Osteocyte (in vitro differentiated cells): Measurements from ENCODE around the gene MEF2D. TPM values are rescaled to one million over a fixed set of nuclear protein-coding genes. Genes with fewer than 3 reads are reported as not detected.

Experiments used
- DNase-seq: peaks from one replicate; pipeline ENCODE4 v3.0.0; 2021; ENCODE audit warnings: mixed read lengths; ENCODE audit not compliant: unreplicated experiment; ENCODE audit errors: extremely low spot score
- H3K27ac Mint-ChIP-seq: one replicate; pipeline ENCODE4 v1.8.0; 2021; ENCODE audit warnings: mild to moderate bottlenecking, mixed read lengths; ENCODE audit not compliant: unreplicated experiment
- H3K27me3 Mint-ChIP-seq: one replicate; pipeline ENCODE4 v1.8.0; 2021; ENCODE audit warnings: mixed read lengths; ENCODE audit not compliant: unreplicated experiment
- H3K36me3 Mint-ChIP-seq: one replicate; pipeline ENCODE4 v1.8.0; 2021; ENCODE audit warnings: mixed read lengths; ENCODE audit not compliant: unreplicated experiment
- H3K4me1 Mint-ChIP-seq: one replicate; pipeline ENCODE4 v1.8.0; 2021; ENCODE audit warnings: mixed read lengths; ENCODE audit not compliant: unreplicated experiment
- H3K4me3 Mint-ChIP-seq: one replicate; pipeline ENCODE4 v1.8.0; 2021; ENCODE audit warnings: mild to moderate bottlenecking, moderate library complexity, mixed read lengths; ENCODE audit not compliant: unreplicated experiment
- H3K9me3 Mint-ChIP-seq: one replicate; pipeline ENCODE4 v1.8.0; 2021; ENCODE audit warnings: mixed read lengths; ENCODE audit not compliant: unreplicated experiment
- total RNA-seq: library from RNA; stranded (reverse); gene quantifications from 2 replicates; pipeline ENCODE4 v1.2.1, GENCODE V29; 2021
- TF ChIP-seq, protein P1 (sequence below): fragments of 200-600 bp; sonication (generic); IDR thresholded peaks from 2 replicates; pipeline ENCODE4 v1.5.0; 2021; ENCODE audit warnings: antibody characterized with exemption, mild to moderate bottlenecking, moderate library complexity

Gene MEF2D
- total RNA-seq, 1 donor from 2014 or later: 45.8 TPM

DNA sequence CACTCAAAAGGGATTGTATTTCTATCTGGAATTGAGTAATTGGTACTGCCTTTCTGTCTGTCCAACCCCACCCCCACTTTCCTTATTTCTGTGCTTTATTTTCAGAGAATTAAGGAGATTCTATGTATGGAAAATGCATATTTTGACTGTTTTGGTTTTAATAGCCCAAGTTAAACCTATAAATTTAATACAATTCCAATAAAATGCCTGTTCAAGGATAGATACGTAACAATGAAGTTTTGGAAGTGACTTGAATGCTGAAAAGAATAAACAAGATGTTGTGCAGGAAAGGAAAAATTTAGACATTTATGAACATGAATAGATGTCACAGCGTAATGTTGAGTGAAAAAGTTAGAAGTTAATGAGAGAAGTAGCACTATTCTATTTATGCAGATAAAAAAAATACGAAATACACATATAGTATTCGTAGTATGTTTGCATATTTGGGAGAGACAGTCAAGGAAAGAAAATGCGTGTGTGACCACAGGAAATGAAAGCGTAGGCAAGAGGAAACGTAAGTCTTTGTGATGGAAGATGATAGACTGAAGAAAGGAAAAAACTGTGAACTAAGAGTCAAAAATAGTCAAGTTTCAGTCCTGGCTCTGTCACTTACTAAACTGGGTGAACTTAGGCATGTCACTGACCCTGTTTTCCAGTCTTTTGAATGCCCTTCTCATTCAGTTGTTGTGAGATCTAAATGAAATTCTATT, 62.1 kb downstream of the MEF2D start:
- TF ChIP-seq, protein P1, sequence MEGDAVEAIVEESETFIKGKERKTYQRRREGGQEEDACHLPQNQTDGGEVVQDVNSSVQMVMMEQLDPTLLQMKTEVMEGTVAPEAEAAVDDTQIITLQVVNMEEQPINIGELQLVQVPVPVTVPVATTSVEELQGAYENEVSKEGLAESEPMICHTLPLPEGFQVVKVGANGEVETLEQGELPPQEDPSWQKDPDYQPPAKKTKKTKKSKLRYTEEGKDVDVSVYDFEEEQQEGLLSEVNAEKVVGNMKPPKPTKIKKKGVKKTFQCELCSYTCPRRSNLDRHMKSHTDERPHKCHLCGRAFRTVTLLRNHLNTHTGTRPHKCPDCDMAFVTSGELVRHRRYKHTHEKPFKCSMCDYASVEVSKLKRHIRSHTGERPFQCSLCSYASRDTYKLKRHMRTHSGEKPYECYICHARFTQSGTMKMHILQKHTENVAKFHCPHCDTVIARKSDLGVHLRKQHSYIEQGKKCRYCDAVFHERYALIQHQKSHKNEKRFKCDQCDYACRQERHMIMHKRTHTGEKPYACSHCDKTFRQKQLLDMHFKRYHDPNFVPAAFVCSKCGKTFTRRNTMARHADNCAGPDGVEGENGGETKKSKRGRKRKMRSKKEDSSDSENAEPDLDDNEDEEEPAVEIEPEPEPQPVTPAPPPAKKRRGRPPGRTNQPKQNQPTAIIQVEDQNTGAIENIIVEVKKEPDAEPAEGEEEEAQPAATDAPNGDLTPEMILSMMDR: no peak
- no peak overlapping the region for H3K4me3 Mint-ChIP-seq
- H3K27me3 Mint-ChIP-seq: peaks cover 86% of the 10 kb centered on the region
- DNase-seq: no peak
- peaks cover 11% of the 10 kb centered on the region for H3K4me1 Mint-ChIP-seq
- H3K36me3 Mint-ChIP-seq: peaks cover 3% of the 10 kb centered on the region
- H3K9me3 Mint-ChIP-seq: no peaks in the 10 kb centered on the region
- H3K27ac Mint-ChIP-seq: no peak overlapping the region

GRCh38 chr1:156437037-156437867, 63.3 kb downstream of the MEF2D start:
- H3K27me3 Mint-ChIP-seq: peaks cover 91% of the 10 kb centered on the region
- no peak for DNase-seq
- no peak overlapping the region for H3K4me3 Mint-ChIP-seq
- H3K27ac Mint-ChIP-seq: no peak overlapping the region
- peaks cover 3% of the 10 kb centered on the region for H3K36me3 Mint-ChIP-seq
- TF ChIP-seq, protein P1: no peak
- no peaks in the 10 kb centered on the region for H3K9me3 Mint-ChIP-seq
- H3K4me1 Mint-ChIP-seq: peaks cover 11% of the 10 kb centered on the region

GRCh38 chr1:156436141-156437036, 64.2 kb downstream of the MEF2D start:
- TF ChIP-seq, protein P1: no peak
- Mint-ChIP-seq H3K4me1 (peaks cover 11% of the 10 kb centered on the region), H3K27me3 (peaks cover 91% of the 10 kb centered on the region), H3K27ac (no peak overlapping the region), H3K9me3 (no peaks in the 10 kb centered on the region), H3K4me3 (peak overlapping the region; percentile 51), H3K36me3 (peaks cover 3% of the 10 kb centered on the region)
- DNase-seq: no peak

- Mint-ChIP-seq H3K27ac (no peak overlapping the region), H3K4me3 (peak overlapping the region; percentile 72)
These were observed 64.9 kb downstream of the MEF2D start for GRCh38 chr1:156435545-156436140.

More at GRCh38 chr1:156435545-156436140, 64.9 kb downstream of the MEF2D start:
- H3K36me3 Mint-ChIP-seq: peaks cover 3% of the 10 kb centered on the region
- peaks cover 89% of the 10 kb centered on the region for H3K27me3 Mint-ChIP-seq
- no peak for DNase-seq
- H3K4me1 Mint-ChIP-seq: peaks cover 11% of the 10 kb centered on the region
- H3K9me3 Mint-ChIP-seq: no peaks in the 10 kb centered on the region
- TF ChIP-seq, protein P1: no peak
